HS-5 (cell line): Measurements from ENCODE around the gene GAS6.

ENCODE experiments used
- DNase-seq: peaks from one replicate; pipeline ENCODE4 v3.0.0-alpha.2; 2012; ENCODE audit warnings: low read depth

The GAS6 gene

GRCh38 chr13:113851826-113852535 lies 11.9 kb downstream of the GAS6 start:
- no peak for DNase-seq

GRCh38 chr13:113851480-113851803 lies 12.4 kb downstream of the GAS6 start:
- no peak for DNase-seq

GRCh38 chr13:113850722-113851479 lies 13.0 kb downstream of the GAS6 start:
- DNase-seq = no peak

- no peak for DNase-seq
These were observed 13.7 kb downstream of the GAS6 start for GRCh38 chr13:113849981-113850721.

- DNase-seq = no peak
These were observed 14.3 kb downstream of the GAS6 start for GRCh38 chr13:113849546-113849945.

GRCh38 chr13:113848431-113849260 lies 15.2 kb downstream of the GAS6 start:
- no peak for DNase-seq

- no peak for DNase-seq
These were observed 15.9 kb downstream of the GAS6 start for GRCh38 chr13:113848020-113848419.

GRCh38 chr13:113846636-113847318 lies 17.1 kb downstream of the GAS6 start:
- DNase-seq = no peak

- DNase-seq = no peak
These were observed 17.9 kb downstream of the GAS6 start for GRCh38 chr13:113845723-113846635.

GRCh38 chr13:113845055-113845454 lies 18.8 kb downstream of the GAS6 start:
- no peak for DNase-seq

- no peak for DNase-seq
These were observed 19.9 kb downstream of the GAS6 start for GRCh38 chr13:113843864-113844556.

GRCh38 chr13:113843063-113843654 lies 20.7 kb downstream of the GAS6 start:
- no peak for DNase-seq

GRCh38 chr13:113842336-113843062 lies 21.4 kb downstream of the GAS6 start:
- no peak for DNase-seq

- DNase-seq = no peak
These were observed 22.6 kb downstream of the GAS6 start for GRCh38 chr13:113841353-113841650.

GRCh38 chr13:113840541-113841352 lies 23.1 kb downstream of the GAS6 start:
- no peak for DNase-seq

- no peak for DNase-seq
These were observed 24.2 kb downstream of the GAS6 start for GRCh38 chr13:113839536-113840204.

GRCh38 chr13:113838711-113839201 lies 25.1 kb downstream of the GAS6 start:
- no peak for DNase-seq
